ENCODE measurements around the gene LUM.

Gene LUM

GRCh38 chr12:91142221-91142631 is 30.9 kb upstream of the LUM start:
- Histone ChIP-seq H3K36me3 (ENCODE audit: control insufficient read depth in 2 of 2, insufficient read depth in 1 of 2, low read length in 2 of 2) (no peaks in the 10 kb centered on the region), H3K27ac (ENCODE audit: extremely low read depth, low read depth, low read length) (no peak overlapping the region), H3K4me3 (ENCODE audit: low read depth, low read length) (no peak overlapping the region), H3K4me1 (ENCODE audit: control insufficient read depth, insufficient read depth, low read length) (peaks cover 12% of the 10 kb centered on the region; the same call in 1 of the 2 replicates), H3K9me3 (ENCODE audit: control insufficient read depth, insufficient read depth, low read depth, low read length) (no peaks in the 10 kb centered on the region)
- TF ChIP-seq, protein P1, sequence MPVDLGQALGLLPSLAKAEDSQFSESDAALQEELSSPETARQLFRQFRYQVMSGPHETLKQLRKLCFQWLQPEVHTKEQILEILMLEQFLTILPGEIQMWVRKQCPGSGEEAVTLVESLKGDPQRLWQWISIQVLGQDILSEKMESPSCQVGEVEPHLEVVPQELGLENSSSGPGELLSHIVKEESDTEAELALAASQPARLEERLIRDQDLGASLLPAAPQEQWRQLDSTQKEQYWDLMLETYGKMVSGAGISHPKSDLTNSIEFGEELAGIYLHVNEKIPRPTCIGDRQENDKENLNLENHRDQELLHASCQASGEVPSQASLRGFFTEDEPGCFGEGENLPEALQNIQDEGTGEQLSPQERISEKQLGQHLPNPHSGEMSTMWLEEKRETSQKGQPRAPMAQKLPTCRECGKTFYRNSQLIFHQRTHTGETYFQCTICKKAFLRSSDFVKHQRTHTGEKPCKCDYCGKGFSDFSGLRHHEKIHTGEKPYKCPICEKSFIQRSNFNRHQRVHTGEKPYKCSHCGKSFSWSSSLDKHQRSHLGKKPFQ (tag by site-specific recombination; IDR thresholded peaks at IDR 0.05), result no peak
- TF ChIP-seq ZNF174 (tag by site-specific recombination; IDR thresholded peaks at IDR 0.05) (no peak), ZNF140 (tag by site-specific recombination; IDR thresholded peaks at IDR 0.05) (no peak), ZNF211 (tag by site-specific recombination; IDR thresholded peaks at IDR 0.05; ENCODE audit: low read depth) (no peak), ZNF16 (tag by site-specific recombination; IDR thresholded peaks at IDR 0.05; ENCODE audit: low read depth) (no peak), ZFP3 (tag by site-specific recombination; IDR thresholded peaks at IDR 0.05; ENCODE audit: low read depth) (no peak), ZNF639 (tag by site-specific recombination; IDR thresholded peaks at IDR 0.05) (no peak), ZNF114 (tag by site-specific recombination; IDR thresholded peaks at IDR 0.05) (no peak)
- TF ChIP-seq, protein P2, sequence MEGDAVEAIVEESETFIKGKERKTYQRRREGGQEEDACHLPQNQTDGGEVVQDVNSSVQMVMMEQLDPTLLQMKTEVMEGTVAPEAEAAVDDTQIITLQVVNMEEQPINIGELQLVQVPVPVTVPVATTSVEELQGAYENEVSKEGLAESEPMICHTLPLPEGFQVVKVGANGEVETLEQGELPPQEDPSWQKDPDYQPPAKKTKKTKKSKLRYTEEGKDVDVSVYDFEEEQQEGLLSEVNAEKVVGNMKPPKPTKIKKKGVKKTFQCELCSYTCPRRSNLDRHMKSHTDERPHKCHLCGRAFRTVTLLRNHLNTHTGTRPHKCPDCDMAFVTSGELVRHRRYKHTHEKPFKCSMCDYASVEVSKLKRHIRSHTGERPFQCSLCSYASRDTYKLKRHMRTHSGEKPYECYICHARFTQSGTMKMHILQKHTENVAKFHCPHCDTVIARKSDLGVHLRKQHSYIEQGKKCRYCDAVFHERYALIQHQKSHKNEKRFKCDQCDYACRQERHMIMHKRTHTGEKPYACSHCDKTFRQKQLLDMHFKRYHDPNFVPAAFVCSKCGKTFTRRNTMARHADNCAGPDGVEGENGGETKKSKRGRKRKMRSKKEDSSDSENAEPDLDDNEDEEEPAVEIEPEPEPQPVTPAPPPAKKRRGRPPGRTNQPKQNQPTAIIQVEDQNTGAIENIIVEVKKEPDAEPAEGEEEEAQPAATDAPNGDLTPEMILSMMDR (tag by site-specific recombination; IDR thresholded peaks at IDR 0.05), result no peak
- POLR2A ChIA-PET, result no interaction called here
- CTCF ChIA-PET, result no interaction called here

DNA sequence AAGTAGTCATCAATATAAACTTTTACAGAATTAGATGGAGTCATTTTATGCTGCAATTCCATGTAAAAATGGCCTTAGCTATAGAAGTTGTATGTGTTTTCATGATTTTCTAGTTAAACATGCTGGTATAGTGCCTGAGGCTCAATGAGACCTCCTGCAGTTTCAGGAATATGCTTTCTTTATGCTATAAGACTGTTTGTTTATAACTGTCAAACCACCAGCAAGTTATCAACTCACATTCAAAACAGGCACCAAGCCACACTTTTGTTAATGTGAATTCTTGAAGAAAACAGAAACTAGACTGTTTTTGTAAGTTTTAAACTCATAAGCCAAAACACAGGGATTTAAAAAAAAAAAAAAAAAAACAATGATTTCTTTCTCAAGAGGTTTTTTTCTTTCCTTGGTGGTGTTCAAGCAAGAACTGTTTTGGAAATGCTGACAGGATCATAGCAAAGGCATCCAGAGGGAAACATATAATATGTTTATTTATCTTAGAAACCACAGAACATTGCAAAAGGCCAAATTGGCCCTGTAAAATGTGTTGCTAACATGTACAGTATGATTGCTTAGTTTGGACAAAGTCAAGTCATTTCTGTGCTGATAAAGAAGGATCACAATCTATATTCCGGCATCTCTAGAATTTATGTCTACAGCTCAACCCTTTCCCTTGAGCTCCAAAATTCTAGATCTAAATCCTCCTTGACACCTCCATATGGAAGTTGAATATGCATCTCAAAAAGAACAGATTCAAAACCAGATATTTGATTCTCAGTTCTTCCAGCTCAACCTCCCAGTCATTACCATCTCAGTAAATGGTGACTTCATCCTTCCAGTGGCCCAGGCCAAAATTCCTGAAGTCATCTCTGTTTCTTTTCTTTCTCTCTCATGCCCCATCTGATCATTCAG is 29.0 kb upstream of the LUM start:
- ChIA-PET POLR2A (no interaction called here), CTCF (interaction anchor here (0.7 to 1.6 kb wide), 2 partner anchors 31 to 154 kb away, joined by 3 to 6 read pairs; no protein-coding TSS in a partner anchor)
- no peak for TF ChIP-seq ZNF248 (tag by site-specific recombination; IDR thresholded peaks at IDR 0.05)
- no peak for TF ChIP-seq ZIC2 (tag by site-specific recombination; IDR thresholded peaks at IDR 0.05)
- no peak for TF ChIP-seq ZNF24 (tag by site-specific recombination; IDR thresholded peaks at IDR 0.05)
- no peak for TF ChIP-seq HOXD13 (CRISPR knock-in tag; IDR thresholded peaks at IDR 0.05; ENCODE audit: borderline replicate concordance)
- TF ChIP-seq FEZF1 (tag by site-specific recombination; IDR thresholded peaks at IDR 0.05), result 0 out of 2 replicates have a peak, but pooled peaks have one; percentile 25
- no peak for TF ChIP-seq ZNF514 (tag by site-specific recombination; IDR thresholded peaks at IDR 0.05)
- Histone ChIP-seq H3K9me3 (ENCODE audit: control insufficient read depth, insufficient read depth, low read depth, low read length) (no peaks in the 10 kb centered on the region), H3K36me3 (ENCODE audit: control insufficient read depth in 2 of 2, insufficient read depth in 1 of 2, low read length in 2 of 2) (no peaks in the 10 kb centered on the region), H3K27ac (ENCODE audit: extremely low read depth, low read depth, low read length) (no peak overlapping the region; the same call in 1 of the 2 replicates), H3K4me3 (ENCODE audit: low read depth, low read length) (no peak overlapping the region), H3K4me1 (ENCODE audit: control insufficient read depth, insufficient read depth, low read length) (peaks cover 12% of the 10 kb centered on the region; the same call in 1 of the 2 replicates)

- TF ChIP-seq ZNF311 (tag by site-specific recombination; IDR thresholded peaks at IDR 0.05; ENCODE audit: borderline replicate concordance), result no peak
- no peak for TF ChIP-seq KLF8 (tag by site-specific recombination; IDR thresholded peaks at IDR 0.05)
- H3K36me3 ChIP-seq (ENCODE audit: control insufficient read depth in 2 of 2, insufficient read depth in 1 of 2, low read length in 2 of 2), result no peaks in the 10 kb centered on the region
- POLR2A ChIA-PET, result no interaction called here
- H3K4me3 ChIP-seq (ENCODE audit: low read depth, low read length), result no peak overlapping the region
- CTCF ChIA-PET, result interaction anchor here (1.6 kb wide), 1 partner anchor 30 kb away, joined by 6 read pairs; no protein-coding TSS in a partner anchor
- no peaks in the 10 kb centered on the region for H3K9me3 ChIP-seq (ENCODE audit: control insufficient read depth, insufficient read depth, low read depth, low read length)
- no peak overlapping the region for H3K27ac ChIP-seq (ENCODE audit: extremely low read depth, low read depth, low read length)
- H3K4me1 ChIP-seq (ENCODE audit: control insufficient read depth, insufficient read depth, low read length), result peaks cover 12% of the 10 kb centered on the region; the same call in 1 of the 2 replicates
Observed at GRCh38 chr12:91139286-91139685, 28.0 kb upstream of the LUM start.

Measured in HEK293 (cell line).